GM12872 (cell line): ENCODE measurements around the gene KLHDC7A.

Experiments used
- TF ChIP-seq, protein P1 (sequence below): IDR thresholded peaks from 3 replicates; pipeline ENCODE4 v1.5.1; 2011; ENCODE audit warnings: low read depth, mild to moderate bottlenecking, low read length, moderate library complexity; ENCODE audit not compliant: insufficient read depth

KLHDC7A gene

DNA sequence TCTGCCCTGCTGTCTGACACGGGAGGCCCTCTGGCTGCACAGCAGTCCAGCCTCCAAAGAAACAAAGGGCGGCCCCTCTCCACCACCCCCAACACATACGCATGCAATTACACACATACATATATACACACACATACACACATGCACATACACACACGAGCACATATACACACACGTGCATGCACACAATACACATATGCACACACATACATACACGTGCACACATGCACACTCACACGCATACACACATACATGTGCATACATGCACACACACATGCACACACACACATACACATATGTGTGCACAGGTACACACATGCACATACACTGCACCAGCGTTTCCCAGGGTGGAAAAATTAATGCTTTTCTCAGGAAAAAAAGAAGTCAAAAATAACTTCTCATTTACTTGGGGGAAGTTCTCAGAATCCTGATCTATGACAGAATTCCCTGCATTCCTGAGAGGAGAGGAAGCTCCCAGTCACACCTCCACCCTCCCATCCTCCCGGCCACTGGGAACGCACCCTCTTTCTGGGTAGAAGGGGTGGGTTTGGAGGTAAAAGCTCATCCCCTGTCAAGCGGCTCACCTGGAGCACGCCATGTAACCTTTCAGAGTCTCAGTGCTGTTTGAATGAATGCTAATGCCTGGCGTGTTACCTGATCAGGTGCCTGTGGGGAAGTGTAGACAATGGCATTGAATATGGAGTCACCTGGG lies 33.1 kb upstream of the KLHDC7A start:
- TF ChIP-seq, protein P1, sequence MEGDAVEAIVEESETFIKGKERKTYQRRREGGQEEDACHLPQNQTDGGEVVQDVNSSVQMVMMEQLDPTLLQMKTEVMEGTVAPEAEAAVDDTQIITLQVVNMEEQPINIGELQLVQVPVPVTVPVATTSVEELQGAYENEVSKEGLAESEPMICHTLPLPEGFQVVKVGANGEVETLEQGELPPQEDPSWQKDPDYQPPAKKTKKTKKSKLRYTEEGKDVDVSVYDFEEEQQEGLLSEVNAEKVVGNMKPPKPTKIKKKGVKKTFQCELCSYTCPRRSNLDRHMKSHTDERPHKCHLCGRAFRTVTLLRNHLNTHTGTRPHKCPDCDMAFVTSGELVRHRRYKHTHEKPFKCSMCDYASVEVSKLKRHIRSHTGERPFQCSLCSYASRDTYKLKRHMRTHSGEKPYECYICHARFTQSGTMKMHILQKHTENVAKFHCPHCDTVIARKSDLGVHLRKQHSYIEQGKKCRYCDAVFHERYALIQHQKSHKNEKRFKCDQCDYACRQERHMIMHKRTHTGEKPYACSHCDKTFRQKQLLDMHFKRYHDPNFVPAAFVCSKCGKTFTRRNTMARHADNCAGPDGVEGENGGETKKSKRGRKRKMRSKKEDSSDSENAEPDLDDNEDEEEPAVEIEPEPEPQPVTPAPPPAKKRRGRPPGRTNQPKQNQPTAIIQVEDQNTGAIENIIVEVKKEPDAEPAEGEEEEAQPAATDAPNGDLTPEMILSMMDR: no peak

DNA sequence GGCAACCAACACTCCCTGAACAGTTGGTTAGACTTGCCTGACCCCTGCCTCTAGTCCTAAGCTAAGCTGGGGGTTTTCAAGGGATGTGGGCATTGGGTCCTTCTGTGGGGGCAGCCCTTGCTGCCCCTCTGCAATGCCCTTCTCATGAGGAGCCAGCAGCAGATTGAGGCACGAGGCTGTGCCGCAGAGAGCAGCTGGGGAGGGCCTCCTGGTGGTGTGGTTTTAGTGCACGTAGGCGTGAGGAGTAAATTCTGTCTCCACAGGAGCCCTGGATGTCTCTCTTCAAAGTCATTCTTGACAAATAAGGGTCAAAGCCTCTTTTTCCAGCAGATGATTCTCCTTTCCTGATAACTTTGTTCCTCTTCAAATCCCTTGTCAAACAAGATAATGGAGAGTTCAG lies 31.8 kb upstream of the KLHDC7A start:
- TF ChIP-seq, protein P1: no peak

- TF ChIP-seq, protein P1: no peak
These were observed 28.2 kb upstream of the KLHDC7A start for GRCh38 chr1:18452550-18452949.

- TF ChIP-seq, protein P1: no peak
These were observed 22.3 kb upstream of the KLHDC7A start for GRCh38 chr1:18458133-18459092.

DNA sequence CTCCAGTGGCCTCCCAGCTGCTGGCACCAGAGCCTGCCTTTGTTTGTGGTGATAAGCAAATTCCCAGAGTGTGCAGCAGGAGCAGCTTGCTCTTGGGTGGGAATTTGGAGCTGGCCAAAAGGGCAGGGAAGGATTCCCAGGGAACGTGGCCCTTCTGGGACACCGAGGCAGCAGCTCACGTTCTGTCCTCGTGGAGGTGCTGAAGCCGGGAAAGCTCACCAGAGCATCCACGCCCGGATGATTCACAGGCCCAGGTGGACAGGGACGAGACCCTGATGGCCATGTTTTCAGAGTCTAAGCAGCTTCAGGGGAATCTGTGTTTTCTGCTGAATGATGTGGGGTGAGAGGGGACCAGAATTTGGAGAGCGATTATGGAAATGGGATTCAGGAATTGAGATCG lies 19.1 kb upstream of the KLHDC7A start:
- TF ChIP-seq, protein P1: no peak

DNA sequence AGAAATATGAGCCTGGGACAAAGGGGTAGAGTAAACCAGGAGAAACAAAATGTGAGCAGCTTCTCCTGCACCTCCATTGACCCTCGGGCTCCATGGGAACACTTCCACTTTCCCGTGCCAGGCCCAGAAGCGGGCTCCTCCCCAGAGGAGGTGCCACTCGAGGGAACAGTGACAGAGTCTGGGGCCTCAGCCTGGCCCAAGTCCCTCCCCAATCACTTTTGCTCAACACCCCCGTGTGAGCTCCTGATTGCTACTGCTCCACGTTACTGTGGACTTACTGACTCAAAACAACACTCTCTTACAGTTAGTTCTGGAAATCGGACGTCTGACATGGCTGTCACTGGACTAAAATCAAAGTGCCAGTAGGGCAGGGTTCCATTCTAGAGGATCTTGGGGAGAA lies 17.7 kb upstream of the KLHDC7A start:
- TF ChIP-seq, protein P1: no peak

DNA sequence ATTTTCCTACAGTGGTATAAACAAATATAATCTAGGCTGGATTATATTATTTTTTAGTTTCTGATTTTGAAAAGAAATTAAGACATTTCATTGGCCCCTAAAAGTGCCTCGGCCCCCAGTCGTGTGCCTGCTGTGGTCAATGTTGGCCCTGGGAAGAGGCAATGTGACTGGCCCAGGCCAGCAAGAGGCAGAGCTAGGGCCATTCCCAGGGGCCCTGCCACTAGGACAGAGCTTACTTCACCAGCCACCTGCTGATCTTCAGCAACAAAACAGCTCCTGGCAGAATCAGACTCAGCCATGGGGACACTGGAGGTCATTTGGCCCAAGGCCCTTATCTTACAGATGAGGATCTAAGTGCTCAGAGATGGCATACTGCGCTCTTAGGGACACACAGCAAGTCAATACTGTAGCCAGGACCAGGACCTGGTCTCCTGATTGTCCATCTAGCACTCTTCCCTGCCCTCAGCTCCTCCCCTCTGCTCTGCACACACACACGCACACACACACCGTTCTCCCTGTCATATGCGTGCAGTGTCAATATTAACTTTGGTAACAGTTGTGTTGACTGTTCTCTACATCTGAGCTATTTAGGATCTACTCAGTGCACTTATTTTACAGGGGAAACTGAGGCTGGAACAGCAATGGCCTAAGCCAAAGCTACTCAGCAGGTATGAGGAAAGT lies 16.6 kb upstream of the KLHDC7A start:
- TF ChIP-seq, protein P1: no peak
